ENCODE results near the gene SLC16A11. TPM values are rescaled to one million over a fixed set of nuclear protein-coding genes. Genes with fewer than 3 reads are reported as not detected.

The SLC16A11 gene
- polyA plus RNA-seq, 1 donor (not counting 4 experiments of a cell fraction or from before 2014, with no cell fraction given), result not detected

DNA sequence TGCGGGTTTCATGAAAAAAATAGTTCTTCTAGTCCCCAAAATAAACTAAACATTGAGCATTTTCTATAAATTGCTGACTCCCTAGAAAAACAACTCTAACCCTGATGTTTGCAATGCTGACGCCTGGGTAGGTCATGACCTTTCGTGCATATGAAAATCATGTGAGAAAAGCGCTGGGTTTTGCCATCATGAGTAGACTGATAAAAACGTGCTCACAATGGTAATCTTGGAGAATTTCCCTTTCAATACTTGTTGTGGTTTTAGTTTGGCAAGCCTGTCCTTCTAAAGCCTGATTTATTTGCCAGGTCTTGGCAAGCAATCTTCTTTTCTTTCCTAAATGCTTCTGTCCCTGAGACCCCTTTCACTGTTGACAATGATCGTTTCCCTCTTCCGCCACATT is 40.2 kb upstream of the SLC16A11 start:
- FAIRE-seq, result no peak
- H3K27me3 ChIP-seq (ENCODE audit: control insufficient read depth, extremely low read depth, insufficient read depth, low read length), result peaks cover 3% of the 10 kb centered on the region
- TF ChIP-seq, protein P1, sequence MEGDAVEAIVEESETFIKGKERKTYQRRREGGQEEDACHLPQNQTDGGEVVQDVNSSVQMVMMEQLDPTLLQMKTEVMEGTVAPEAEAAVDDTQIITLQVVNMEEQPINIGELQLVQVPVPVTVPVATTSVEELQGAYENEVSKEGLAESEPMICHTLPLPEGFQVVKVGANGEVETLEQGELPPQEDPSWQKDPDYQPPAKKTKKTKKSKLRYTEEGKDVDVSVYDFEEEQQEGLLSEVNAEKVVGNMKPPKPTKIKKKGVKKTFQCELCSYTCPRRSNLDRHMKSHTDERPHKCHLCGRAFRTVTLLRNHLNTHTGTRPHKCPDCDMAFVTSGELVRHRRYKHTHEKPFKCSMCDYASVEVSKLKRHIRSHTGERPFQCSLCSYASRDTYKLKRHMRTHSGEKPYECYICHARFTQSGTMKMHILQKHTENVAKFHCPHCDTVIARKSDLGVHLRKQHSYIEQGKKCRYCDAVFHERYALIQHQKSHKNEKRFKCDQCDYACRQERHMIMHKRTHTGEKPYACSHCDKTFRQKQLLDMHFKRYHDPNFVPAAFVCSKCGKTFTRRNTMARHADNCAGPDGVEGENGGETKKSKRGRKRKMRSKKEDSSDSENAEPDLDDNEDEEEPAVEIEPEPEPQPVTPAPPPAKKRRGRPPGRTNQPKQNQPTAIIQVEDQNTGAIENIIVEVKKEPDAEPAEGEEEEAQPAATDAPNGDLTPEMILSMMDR (optimal IDR thresholded peaks at IDR 0.05 in 1 of 3, IDR thresholded peaks at IDR 0.05 in 1 of 3, conservative IDR thresholded peaks at IDR 0.05 in 1 of 3; ENCODE audit: extremely low read depth in 1 of 3, insufficient read depth in 2 of 3, low read length in 3 of 3), result no peak
- no peak for TF ChIP-seq EZH2 (IDR thresholded peaks at IDR 0.05; ENCODE audit: low read length)
- H3K36me3 ChIP-seq (ENCODE audit: control insufficient read depth in 2 of 2, extremely low read depth in 1 of 2, insufficient read depth in 2 of 2, low read length in 2 of 2), result no peaks in the 10 kb centered on the region
- dilution Hi-C loops (cut with MboI; ENCODE audit: extremely low pct_ligation_motif_present, low sequenced_read_pairs), result no loop called here
- no peak overlapping the region for H3K4me3 ChIP-seq (ENCODE audit: control insufficient read depth in 2 of 3, extremely low read depth in 1 of 3, insufficient read depth in 2 of 3, low read depth in 1 of 3, low read length in 3 of 3)
- no peak overlapping the region for H3K4me2 ChIP-seq (ENCODE audit: control insufficient read depth, extremely low read depth, insufficient read depth, low read depth, low read length)
- no peaks in the 10 kb centered on the region for H3K9me3 ChIP-seq (ENCODE audit: control insufficient read depth, low read depth, low read length)
- H3K4me1 ChIP-seq (ENCODE audit: control insufficient read depth, extremely low read depth, insufficient read depth, low read length), result peaks cover 10% of the 10 kb centered on the region
- H3K79me2 ChIP-seq (ENCODE audit: control insufficient read depth, insufficient read depth, low read length), result no peaks in the 10 kb centered on the region
- no peak overlapping the region for H2AFZ ChIP-seq (ENCODE audit: control insufficient read depth, low read length)
- H3K9me1 ChIP-seq (ENCODE audit: control insufficient read depth, extremely low read depth, insufficient read depth, low read length), result no peaks in the 10 kb centered on the region
- H3K9ac ChIP-seq (ENCODE audit: control insufficient read depth, extremely low read depth, insufficient read depth, low read length), result no peak overlapping the region
- no peak for DNase-seq (ENCODE audit: low read depth, low spot score)
- H4K20me1 ChIP-seq (ENCODE audit: control insufficient read depth, extremely low read depth, insufficient read depth, low read length), result no peaks in the 10 kb centered on the region
- H3K27ac ChIP-seq (ENCODE audit: control insufficient read depth, insufficient read depth, low read length), result no peak overlapping the region

DNA sequence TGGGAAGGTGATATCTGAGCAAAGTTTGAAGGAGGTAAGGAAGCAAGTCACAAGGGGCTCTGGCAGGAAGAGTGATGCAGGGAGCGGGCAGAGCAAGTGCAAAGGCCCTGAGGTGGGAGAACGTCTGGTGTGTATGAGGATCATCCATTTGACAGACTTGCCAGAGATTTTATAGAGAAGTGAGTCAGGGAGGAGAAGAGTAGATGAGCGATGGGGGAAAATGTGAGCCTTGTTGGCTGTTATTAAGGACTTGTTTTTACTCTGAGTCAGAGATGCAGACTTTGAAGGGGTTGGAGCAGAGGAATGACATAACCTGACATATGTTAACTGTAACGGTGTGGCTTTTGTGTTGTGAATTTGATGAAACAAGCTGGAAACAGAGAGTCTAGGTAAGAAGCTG is 39.7 kb upstream of the SLC16A11 start:
- H3K4me1 ChIP-seq (ENCODE audit: control insufficient read depth, extremely low read depth, insufficient read depth, low read length), result peaks cover 8% of the 10 kb centered on the region
- no peak overlapping the region for H3K27ac ChIP-seq (ENCODE audit: control insufficient read depth, insufficient read depth, low read length)
- dilution Hi-C loops (cut with MboI; ENCODE audit: extremely low pct_ligation_motif_present, low sequenced_read_pairs), result no loop called here
- H3K4me2 ChIP-seq (ENCODE audit: control insufficient read depth, extremely low read depth, insufficient read depth, low read depth, low read length), result no peak overlapping the region
- no peaks in the 10 kb centered on the region for H3K9me3 ChIP-seq (ENCODE audit: control insufficient read depth, low read depth, low read length)
- FAIRE-seq (no peak), DNase-seq (ENCODE audit: low read depth, low spot score) (no peak)
- H4K20me1 ChIP-seq (ENCODE audit: control insufficient read depth, extremely low read depth, insufficient read depth, low read length), result no peaks in the 10 kb centered on the region
- no peaks in the 10 kb centered on the region for H3K9me1 ChIP-seq (ENCODE audit: control insufficient read depth, extremely low read depth, insufficient read depth, low read length)
- H3K4me3 ChIP-seq (ENCODE audit: control insufficient read depth in 2 of 3, extremely low read depth in 1 of 3, insufficient read depth in 2 of 3, low read depth in 1 of 3, low read length in 3 of 3), result no peak overlapping the region
- H3K79me2 ChIP-seq (ENCODE audit: control insufficient read depth, insufficient read depth, low read length), result no peaks in the 10 kb centered on the region
- H3K9ac ChIP-seq (ENCODE audit: control insufficient read depth, extremely low read depth, insufficient read depth, low read length), result no peak overlapping the region
- H3K36me3 ChIP-seq (ENCODE audit: control insufficient read depth in 2 of 2, extremely low read depth in 1 of 2, insufficient read depth in 2 of 2, low read length in 2 of 2), result no peaks in the 10 kb centered on the region
- no peak for TF ChIP-seq EZH2 (IDR thresholded peaks at IDR 0.05; ENCODE audit: low read length)
- TF ChIP-seq, protein P1 (optimal IDR thresholded peaks at IDR 0.05 in 1 of 3, IDR thresholded peaks at IDR 0.05 in 1 of 3, conservative IDR thresholded peaks at IDR 0.05 in 1 of 3; ENCODE audit: extremely low read depth in 1 of 3, insufficient read depth in 2 of 3, low read length in 3 of 3), result no peak
- H2AFZ ChIP-seq (ENCODE audit: control insufficient read depth, low read length), result no peak overlapping the region
- peaks cover 7% of the 10 kb centered on the region for H3K27me3 ChIP-seq (ENCODE audit: control insufficient read depth, extremely low read depth, insufficient read depth, low read length)

Data from keratinocyte (primary cell).